HS-27A (cell line): ENCODE results near the gene PLEKHB2.
"Not testable (repeated sequence)": the region's sequence is repeated elsewhere in the genome, so short reads cannot be mapped to it uniquely, and the experiment has no call there.

Experiments used
- DNase-seq: peaks from one replicate; pipeline ENCODE4 v3.0.0-alpha.2; 2012; ENCODE audit warnings: low read depth, missing footprints

The PLEKHB2 gene

DNA sequence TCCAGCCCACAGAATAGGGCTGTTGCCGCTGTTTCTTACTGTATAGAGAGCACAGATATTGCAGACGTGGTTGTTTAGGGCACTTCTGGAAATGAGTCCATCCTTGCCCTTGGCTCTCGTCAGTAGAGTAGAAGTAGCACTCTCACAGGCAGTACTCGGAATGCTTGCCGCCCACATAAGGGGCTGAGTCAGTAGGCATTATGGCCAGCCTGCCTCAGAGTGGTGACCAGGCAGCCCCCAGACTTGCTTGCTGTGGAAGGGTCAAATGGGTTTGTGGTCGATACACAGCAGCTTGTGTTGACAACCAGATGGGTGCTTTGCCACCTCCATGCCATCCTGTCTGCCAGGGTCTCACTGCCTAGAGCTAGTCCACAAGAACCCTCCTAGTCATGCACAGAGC, 38.7 kb downstream of the PLEKHB2 start:
- no peak for DNase-seq

- no peak for DNase-seq
These were observed 39.9 kb downstream of the PLEKHB2 start for GRCh38 chr2:131145040-131145439.

DNA sequence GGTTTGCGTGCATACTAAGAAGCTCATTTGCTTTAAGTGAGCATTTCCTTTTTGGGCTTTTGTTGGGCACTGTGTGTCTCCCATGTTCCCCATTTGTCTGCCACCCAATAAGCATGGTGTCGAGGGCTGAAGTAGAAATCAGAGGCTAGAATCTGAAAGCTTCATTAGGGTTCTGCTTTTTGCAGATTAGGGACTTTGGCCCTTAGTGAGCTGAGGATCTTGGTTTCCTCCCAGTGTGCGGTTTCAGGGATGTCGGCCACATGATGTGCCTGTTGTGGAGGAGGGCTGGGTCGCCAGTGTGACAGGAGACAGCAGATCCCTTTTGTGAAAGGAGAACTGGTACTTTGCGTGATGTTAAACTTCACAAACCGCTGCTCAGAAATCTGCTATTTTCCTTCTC, 41.1 kb downstream of the PLEKHB2 start:
- no peak for DNase-seq

GRCh38 chr2:131146749-131147148, 41.6 kb downstream of the PLEKHB2 start:
- no peak for DNase-seq

GRCh38 chr2:131148426-131148825, 43.3 kb downstream of the PLEKHB2 start:
- DNase-seq = no peak

DNA sequence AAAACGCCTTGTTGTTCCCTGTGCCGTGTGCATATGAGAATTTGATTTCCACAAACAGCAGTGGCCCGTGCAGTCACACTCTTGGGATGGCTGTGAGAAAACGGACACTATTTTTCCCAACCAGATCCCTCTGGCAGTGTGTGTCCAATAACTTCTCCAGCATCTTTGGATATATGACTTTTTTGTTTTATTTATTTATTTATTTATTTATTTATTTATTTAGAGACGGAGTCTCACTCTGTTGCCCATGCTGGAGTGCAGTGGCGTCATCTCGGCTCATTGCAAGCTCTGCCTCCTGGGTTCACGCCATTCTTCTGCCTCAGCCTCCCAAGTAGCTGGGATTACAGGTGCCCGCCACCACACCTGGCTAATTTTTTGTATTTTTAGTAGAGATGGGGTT, 45.0 kb downstream of the PLEKHB2 start:
- not testable (repeated sequence) for DNase-seq

DNA sequence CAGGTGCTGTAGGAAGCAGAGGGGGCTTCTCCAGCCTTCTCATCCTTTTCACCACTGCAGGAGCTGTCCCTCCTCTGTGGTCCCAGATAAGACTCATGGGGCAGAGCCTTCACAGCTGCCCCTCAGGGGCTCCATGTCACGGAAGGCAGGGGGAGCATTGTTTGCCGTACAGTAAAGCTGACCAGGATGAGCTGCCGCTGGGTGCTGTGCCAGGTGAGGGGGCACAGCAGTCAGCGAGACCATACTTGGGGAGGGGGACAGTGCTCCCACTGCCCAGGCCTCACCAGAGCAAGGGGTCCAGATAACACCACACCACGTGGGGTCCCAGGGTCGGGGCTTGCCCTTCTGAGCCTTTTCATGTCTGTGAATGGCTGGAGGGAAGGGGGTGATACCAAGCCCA, 46.3 kb downstream of the PLEKHB2 start:
- DNase-seq = no peak

- DNase-seq = no peak
These were observed 46.9 kb downstream of the PLEKHB2 start for GRCh38 chr2:131152074-131152473.

DNA sequence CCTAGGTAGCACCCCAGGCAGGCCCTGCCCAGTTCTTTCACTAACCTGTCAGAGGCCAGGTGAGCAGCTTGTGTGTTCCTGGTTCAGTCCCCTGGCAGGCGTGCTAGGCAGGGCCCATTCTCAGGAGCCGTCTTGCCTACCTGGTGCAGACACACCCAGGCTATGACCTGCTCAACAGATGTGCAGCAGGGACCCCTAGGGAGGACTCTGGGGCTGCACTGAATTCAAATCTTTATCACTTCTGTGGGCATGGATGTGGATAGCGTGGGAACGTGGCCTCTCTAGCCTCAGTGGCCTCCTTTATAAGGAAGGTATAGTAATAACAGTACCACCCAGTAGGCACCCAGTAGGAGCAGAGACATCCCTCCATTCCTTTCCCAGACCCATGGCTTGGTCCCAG, 48.4 kb downstream of the PLEKHB2 start:
- DNase-seq = no peak

GRCh38 chr2:131154071-131154531, 49.0 kb downstream of the PLEKHB2 start:
- DNase-seq = peak; percentile 14

GRCh38 chr2:131154647-131155046, 49.5 kb downstream of the PLEKHB2 start:
- no peak for DNase-seq

- DNase-seq = no peak
These were observed 50.2 kb downstream of the PLEKHB2 start for GRCh38 chr2:131155208-131155855.

GRCh38 chr2:131156452-131157149, 51.5 kb downstream of the PLEKHB2 start:
- no peak for DNase-seq

DNA sequence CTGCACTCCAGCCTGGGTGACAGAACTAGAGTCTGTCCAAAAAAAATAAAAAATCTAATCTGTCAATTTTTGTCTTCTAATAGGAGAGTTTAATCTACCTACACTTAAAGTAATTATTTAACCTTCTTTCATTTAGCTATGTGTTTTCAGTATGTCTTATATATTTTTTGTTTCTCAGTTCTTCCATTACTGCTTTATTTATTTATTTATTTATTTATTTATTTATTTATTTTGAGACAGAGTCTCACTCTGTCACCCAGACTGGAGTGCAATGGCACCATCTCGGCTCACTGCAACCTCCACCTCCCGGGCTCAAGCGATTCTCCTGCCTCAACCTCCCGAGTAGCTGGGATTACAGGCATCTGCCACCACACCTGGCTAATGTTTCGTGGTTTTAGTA, 60.4 kb downstream of the PLEKHB2 start:
- DNase-seq = not testable (repeated sequence)

DNA sequence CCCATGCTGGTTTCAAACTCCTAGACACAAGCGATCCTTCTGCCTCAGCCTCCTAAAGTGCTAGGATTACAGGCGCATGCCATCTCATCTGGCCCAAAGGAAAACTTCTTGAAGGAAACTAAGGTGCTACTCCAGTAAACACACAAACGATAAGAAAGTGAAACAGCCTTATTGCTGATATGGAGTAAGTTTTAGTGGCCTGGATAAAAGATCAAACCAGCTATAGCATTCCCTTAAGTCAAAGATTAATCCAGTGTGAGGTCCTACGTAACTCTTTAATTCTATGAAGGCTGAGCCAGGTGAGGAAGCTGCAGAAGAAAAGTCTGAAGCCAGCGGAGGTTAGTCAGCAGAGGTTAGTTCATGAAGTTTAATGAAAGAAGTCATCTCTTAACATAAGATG, 63.4 kb downstream of the PLEKHB2 start:
- DNase-seq = no peak

DNA sequence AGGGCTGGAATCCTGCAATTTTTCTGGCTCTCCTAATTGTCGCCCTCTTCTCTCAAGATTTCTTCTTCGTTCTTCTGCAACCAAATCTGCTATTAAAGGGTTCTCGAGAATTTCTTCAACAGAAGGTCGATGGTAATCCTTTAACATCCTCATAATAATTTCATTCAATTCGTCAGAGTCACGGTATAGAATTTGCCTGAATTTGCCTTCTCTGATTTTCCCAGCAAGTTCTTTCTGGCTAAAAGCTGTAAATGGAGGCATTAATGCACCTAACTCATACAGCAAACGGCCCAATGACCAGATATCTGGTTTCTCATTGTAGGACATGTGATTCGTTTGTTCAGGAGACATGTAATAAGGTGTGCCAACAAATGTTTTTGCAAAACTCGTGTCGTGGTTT, 72.9 kb downstream of the PLEKHB2 start:
- DNase-seq = not testable (repeated sequence)

DNA sequence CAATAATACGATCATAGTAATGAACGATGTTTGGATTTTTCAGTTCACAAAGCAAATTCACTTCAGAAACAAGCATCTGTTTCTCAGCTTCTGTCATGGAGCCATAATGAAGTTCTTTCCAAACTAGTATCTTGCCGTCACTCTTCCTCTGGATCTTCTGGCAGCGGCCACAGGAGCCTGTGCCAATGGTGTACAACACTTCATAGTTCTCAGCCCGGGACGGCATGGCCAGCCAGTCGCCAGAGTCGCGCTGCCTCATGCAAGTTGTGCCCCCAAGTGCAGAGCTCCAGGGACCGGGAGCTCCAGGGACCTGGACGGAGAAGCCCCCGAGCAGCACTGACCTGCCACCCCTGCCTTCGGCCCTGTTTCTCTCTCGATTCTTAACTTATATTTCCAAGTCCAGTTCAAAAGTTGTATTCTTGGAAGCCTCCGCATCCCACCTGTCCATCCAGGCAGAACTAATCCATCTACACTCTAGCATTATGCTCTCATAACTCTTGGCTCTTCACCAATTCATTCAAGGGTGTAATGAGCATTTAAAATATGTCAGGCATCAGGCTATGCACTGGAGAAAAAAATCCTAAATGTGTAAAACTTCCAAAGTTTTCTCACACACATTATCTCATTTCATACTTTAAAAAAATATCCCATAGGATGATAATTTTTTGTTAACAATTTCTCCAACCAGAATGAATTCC, 73.7 kb downstream of the PLEKHB2 start:
- not testable (repeated sequence) for DNase-seq

GRCh38 chr2:131181451-131181850, 76.3 kb downstream of the PLEKHB2 start:
- not testable (repeated sequence) for DNase-seq

GRCh38 chr2:131193421-131193820, 88.3 kb downstream of the PLEKHB2 start:
- not testable (repeated sequence) for DNase-seq

DNA sequence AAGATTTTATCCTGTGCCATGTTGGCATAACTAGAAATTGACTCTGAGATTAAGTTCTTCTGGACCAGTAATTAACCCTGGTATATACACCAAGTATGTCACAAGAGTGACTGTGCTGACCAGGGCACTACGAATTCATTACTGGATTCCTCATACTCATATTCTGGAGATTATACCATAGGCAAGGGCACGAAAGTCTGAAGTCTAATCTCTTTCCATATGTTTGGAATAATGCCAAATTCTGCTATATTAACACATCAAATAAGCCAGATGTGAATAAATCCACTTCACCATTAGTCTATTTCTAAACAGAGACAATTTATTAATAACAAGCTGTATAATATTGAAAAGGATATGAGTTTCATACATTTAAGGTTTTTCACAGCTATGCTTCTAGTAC, 91.0 kb downstream of the PLEKHB2 start:
- not testable (repeated sequence) for DNase-seq
